Measurements from ENCODE around the gene NRXN3. TPM values are rescaled to one million over a fixed set of nuclear protein-coding genes. Genes with fewer than 3 reads are reported as not detected.

Gene NRXN3
- total and polyA plus RNA-seq, 2 of the 13 experiments (the other 11 are each of a cell fraction or from before 2014, with no cell fraction given): 0.03 TPM; not detected in 1

DNA sequence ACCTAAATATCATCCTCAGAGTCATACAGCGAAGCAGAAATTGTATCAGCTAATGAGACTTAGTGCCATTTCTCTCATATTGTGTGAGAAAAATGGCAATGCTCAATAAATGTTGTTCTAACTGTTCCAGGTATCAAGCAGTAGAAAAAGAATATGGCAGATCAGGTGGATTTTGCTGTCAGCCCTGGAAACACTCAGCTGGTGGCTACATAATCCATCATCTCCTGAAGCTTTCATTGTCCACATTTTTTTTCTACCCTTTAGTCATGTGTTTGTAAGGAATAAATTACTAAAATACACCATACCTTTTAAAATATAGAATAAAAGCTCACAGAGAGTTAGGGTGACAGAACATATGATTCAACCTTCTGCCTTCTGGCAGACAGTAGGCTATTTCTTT lies 1200.8 kb downstream of the NRXN3 start (continued):
- TF ChIP-seq, protein P1, sequence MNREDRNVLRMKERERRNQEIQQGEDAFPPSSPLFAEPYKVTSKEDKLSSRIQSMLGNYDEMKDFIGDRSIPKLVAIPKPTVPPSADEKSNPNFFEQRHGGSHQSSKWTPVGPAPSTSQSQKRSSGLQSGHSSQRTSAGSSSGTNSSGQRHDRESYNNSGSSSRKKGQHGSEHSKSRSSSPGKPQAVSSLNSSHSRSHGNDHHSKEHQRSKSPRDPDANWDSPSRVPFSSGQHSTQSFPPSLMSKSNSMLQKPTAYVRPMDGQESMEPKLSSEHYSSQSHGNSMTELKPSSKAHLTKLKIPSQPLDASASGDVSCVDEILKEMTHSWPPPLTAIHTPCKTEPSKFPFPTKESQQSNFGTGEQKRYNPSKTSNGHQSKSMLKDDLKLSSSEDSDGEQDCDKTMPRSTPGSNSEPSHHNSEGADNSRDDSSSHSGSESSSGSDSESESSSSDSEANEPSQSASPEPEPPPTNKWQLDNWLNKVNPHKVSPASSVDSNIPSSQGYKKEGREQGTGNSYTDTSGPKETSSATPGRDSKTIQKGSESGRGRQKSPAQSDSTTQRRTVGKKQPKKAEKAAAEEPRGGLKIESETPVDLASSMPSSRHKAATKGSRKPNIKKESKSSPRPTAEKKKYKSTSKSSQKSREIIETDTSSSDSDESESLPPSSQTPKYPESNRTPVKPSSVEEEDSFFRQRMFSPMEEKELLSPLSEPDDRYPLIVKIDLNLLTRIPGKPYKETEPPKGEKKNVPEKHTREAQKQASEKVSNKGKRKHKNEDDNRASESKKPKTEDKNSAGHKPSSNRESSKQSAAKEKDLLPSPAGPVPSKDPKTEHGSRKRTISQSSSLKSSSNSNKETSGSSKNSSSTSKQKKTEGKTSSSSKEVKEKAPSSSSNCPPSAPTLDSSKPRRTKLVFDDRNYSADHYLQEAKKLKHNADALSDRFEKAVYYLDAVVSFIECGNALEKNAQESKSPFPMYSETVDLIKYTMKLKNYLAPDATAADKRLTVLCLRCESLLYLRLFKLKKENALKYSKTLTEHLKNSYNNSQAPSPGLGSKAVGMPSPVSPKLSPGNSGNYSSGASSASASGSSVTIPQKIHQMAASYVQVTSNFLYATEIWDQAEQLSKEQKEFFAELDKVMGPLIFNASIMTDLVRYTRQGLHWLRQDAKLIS (CRISPR knock-in tag; IDR thresholded peaks at IDR 0.05): no peak
- TF ChIP-seq SRY (CRISPR knock-in tag; IDR thresholded peaks at IDR 0.05): no peak
- no peak for TF ChIP-seq KAT2B (IDR thresholded peaks at IDR 0.05; ENCODE audit: borderline replicate concordance, low read depth, low read length)

GRCh38 chr14:79373451-79373850 lies 1203.3 kb downstream of the NRXN3 start:
- Histone ChIP-seq H4K20me1 (ENCODE audit: insufficient read depth, low read length) (no peaks in the 10 kb centered on the region), H3K4me2 (ENCODE audit: low read depth, low read length) (no peak overlapping the region), H3K36me3 (replicated peaks in 1 of 2; ENCODE audit: control insufficient read depth in 1 of 2, insufficient read depth in 2 of 2, low read length in 2 of 2) (no peaks in the 10 kb centered on the region), H3K9ac (ENCODE audit: insufficient read depth, low read depth, low read length) (no peak overlapping the region), H3K79me2 (ENCODE audit: insufficient read depth, low read length) (no peaks in the 10 kb centered on the region), H2AFZ (ENCODE audit: low read length) (no peak overlapping the region), H3K9me3 (ENCODE audit: low read length) (peaks cover 67% of the 10 kb centered on the region), H3K4me1 (ENCODE audit: insufficient read depth, low read length) (no peaks in the 10 kb centered on the region), H3K4me3 (replicated peaks in 1 of 3; ENCODE audit: insufficient read depth in 1 of 3, low read depth in 2 of 3, low read length in 3 of 3) (no peak overlapping the region), H3K27me3 (ENCODE audit: control insufficient read depth in 1 of 2, insufficient read depth in 2 of 2, low read length in 2 of 2) (no peaks in the 10 kb centered on the region), H3K27ac (ENCODE audit: extremely low read length, insufficient read depth, low read length) (no peak overlapping the region)
- FAIRE-seq: no peak
- intact Hi-C loops (cut with micrococcal nuclease; ENCODE audit: unreplicated experiment) (no loop called here), in situ Hi-C loops (cut with HindIII; ENCODE audit: extremely low pct_ligation_motif_present, low pct_unique_long_range_greater_than_20kb) (no loop called here)
- ATAC-seq: no peak
- WGBS (ENCODE audit: low lambda C conversion rate): 28% methylated on average over 6 of the region's 6 CpGs
- BruUV-seq (replicated peaks): no TSS peak
- CTCF ChIA-PET (ENCODE audit: low intra/inter-chr PET ratio, low total read pairs): no interaction called here
- TF ChIP-seq HHEX (CRISPR knock-in tag; IDR thresholded peaks at IDR 0.05) (no peak), ZNF841 (CRISPR knock-in tag; IDR thresholded peaks at IDR 0.05; ENCODE audit: borderline replicate concordance) (no peak), ZNF354B (CRISPR knock-in tag; IDR thresholded peaks at IDR 0.05) (no peak), HDAC6 (IDR thresholded peaks at IDR 0.05; ENCODE audit: low read depth, low read length) (no peak), SP1 (IDR thresholded peaks at IDR 0.05) (no peak), SP1 (CRISPR knock-in tag; IDR thresholded peaks at IDR 0.05) (no peak), TCF12 (IDR thresholded peaks at IDR 0.05) (no peak), TCF12 (CRISPR knock-in tag; IDR thresholded peaks at IDR 0.05) (no peak), ZBTB49 (CRISPR knock-in tag; IDR thresholded peaks at IDR 0.05; ENCODE audit: borderline replicate concordance) (no peak), THAP8 (CRISPR knock-in tag; IDR thresholded peaks at IDR 0.05; ENCODE audit: borderline replicate concordance) (no peak), ZNF124 (CRISPR knock-in tag; IDR thresholded peaks at IDR 0.05) (no peak)
- POLR2A ChIA-PET: no interaction called here
- DNase-seq (ENCODE audit: low spot score): no peak

All from HepG2 (cell line).